Upper lobe of left lung (tissue), 4 donors: ENCODE results near the gene PPAN.

Experiments used
- POLR2AphosphoS5 ChIP-seq, 2 donors: sonication (generic); formaldehyde crosslinking; IDR thresholded peaks; one replicate each; pipeline ENCODE4 v1.5.1; 2017; ENCODE audit warnings: antibody characterized with exemption in 2 of 2
- TF ChIP-seq, protein P1 (sequence below), 6 experiments: fragments of 450-650 bp in 4 of 6; fragments of 200-600 bp in 2 of 6; sonication (generic) in 2 of 6; IDR thresholded peaks; one replicate each; pipeline ENCODE4 v1.5.1; 2016 to 2019; ENCODE audit warnings: antibody characterized with exemption in 6 of 6

- peak; percentile 19 to 63 for TF ChIP-seq POLR2AphosphoS5 (IDR thresholded peaks at IDR 0.05)
- TF ChIP-seq, protein P1, sequence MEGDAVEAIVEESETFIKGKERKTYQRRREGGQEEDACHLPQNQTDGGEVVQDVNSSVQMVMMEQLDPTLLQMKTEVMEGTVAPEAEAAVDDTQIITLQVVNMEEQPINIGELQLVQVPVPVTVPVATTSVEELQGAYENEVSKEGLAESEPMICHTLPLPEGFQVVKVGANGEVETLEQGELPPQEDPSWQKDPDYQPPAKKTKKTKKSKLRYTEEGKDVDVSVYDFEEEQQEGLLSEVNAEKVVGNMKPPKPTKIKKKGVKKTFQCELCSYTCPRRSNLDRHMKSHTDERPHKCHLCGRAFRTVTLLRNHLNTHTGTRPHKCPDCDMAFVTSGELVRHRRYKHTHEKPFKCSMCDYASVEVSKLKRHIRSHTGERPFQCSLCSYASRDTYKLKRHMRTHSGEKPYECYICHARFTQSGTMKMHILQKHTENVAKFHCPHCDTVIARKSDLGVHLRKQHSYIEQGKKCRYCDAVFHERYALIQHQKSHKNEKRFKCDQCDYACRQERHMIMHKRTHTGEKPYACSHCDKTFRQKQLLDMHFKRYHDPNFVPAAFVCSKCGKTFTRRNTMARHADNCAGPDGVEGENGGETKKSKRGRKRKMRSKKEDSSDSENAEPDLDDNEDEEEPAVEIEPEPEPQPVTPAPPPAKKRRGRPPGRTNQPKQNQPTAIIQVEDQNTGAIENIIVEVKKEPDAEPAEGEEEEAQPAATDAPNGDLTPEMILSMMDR (IDR thresholded peaks at IDR 0.05): peak in 2 of 6 experiments; percentile 24 to 35
Measured at GRCh38 chr19:10085641-10086590, 20.2 kb upstream of the PPAN start, which contains the start of gene SHFL.
